Measurements from ENCODE around the gene CDKL4. TPM values are rescaled to one million over a fixed set of nuclear protein-coding genes. Genes with fewer than 3 reads are reported as not detected.
"Not testable (repeated sequence)": the region's sequence is repeated elsewhere in the genome, so short reads cannot be mapped to it uniquely, and the experiment has no call there.

The CDKL4 gene
- total RNA-seq, 1 experiment from 2014 or later, result not detected

- H3K27me3 ChIP-seq (ENCODE audit: control insufficient read depth, insufficient read depth, low read length), result no peaks in the 10 kb centered on the region
- no peaks in the 10 kb centered on the region for H3K36me3 ChIP-seq (replicated peaks; ENCODE audit: control insufficient read depth, insufficient read depth, low read length)
- H3K4me3 ChIP-seq (ENCODE audit: insufficient read depth, low read depth, low read length), result no peak overlapping the region
- DNase-seq, result no peak
Measured at GRCh38 chr2:39152504-39152903, 91.3 kb downstream of the CDKL4 start.

GRCh38 chr2:39150890-39151497, 92.8 kb downstream of the CDKL4 start:
- no peaks in the 10 kb centered on the region for H3K27me3 ChIP-seq (ENCODE audit: control insufficient read depth, insufficient read depth, low read length)
- H3K36me3 ChIP-seq (replicated peaks; ENCODE audit: control insufficient read depth, insufficient read depth, low read length), result no peaks in the 10 kb centered on the region
- H3K4me3 ChIP-seq (ENCODE audit: insufficient read depth, low read depth, low read length), result no peak overlapping the region
- no peak for DNase-seq

- no peaks in the 10 kb centered on the region for H3K36me3 ChIP-seq (replicated peaks; ENCODE audit: control insufficient read depth, insufficient read depth, low read length)
- no peaks in the 10 kb centered on the region for H3K27me3 ChIP-seq (ENCODE audit: control insufficient read depth, insufficient read depth, low read length)
- no peak for DNase-seq
- no peak overlapping the region for H3K4me3 ChIP-seq (ENCODE audit: insufficient read depth, low read depth, low read length)
Measured at GRCh38 chr2:39150102-39150562, 93.6 kb downstream of the CDKL4 start.

- no peak for DNase-seq
- no peaks in the 10 kb centered on the region for H3K36me3 ChIP-seq (replicated peaks; ENCODE audit: control insufficient read depth, insufficient read depth, low read length)
- no peak overlapping the region for H3K4me3 ChIP-seq (ENCODE audit: insufficient read depth, low read depth, low read length)
- H3K27me3 ChIP-seq (ENCODE audit: control insufficient read depth, insufficient read depth, low read length), result no peaks in the 10 kb centered on the region
Measured at GRCh38 chr2:39146630-39147029, 97.1 kb downstream of the CDKL4 start.

- Histone ChIP-seq H3K27me3 (ENCODE audit: control insufficient read depth, insufficient read depth, low read length) (no peaks in the 10 kb centered on the region), H3K4me3 (ENCODE audit: insufficient read depth, low read depth, low read length) (no peak overlapping the region)
- no peak for DNase-seq
Measured at GRCh38 chr2:39145906-39146421, 97.8 kb downstream of the CDKL4 start.

GRCh38 chr2:39144416-39144815, 99.4 kb downstream of the CDKL4 start:
- DNase-seq, result no peak
- Histone ChIP-seq H3K4me3 (ENCODE audit: insufficient read depth, low read depth, low read length) (no peak overlapping the region), H3K36me3 (replicated peaks; ENCODE audit: control insufficient read depth, insufficient read depth, low read length) (no peaks in the 10 kb centered on the region), H3K27me3 (ENCODE audit: control insufficient read depth, insufficient read depth, low read length) (no peaks in the 10 kb centered on the region)

More at GRCh38 chr2:39145906-39146421, 97.8 kb downstream of the CDKL4 start:
- H3K36me3 ChIP-seq (replicated peaks; ENCODE audit: control insufficient read depth, insufficient read depth, low read length), result no peaks in the 10 kb centered on the region

- Histone ChIP-seq H3K27me3 (ENCODE audit: control insufficient read depth, insufficient read depth, low read length) (no peaks in the 10 kb centered on the region), H3K36me3 (replicated peaks; ENCODE audit: control insufficient read depth, insufficient read depth, low read length) (no peaks in the 10 kb centered on the region), H3K4me3 (ENCODE audit: insufficient read depth, low read depth, low read length) (no peak overlapping the region)
- no peak for DNase-seq
Measured at GRCh38 chr2:39142904-39143605, 100.7 kb downstream of the CDKL4 start.

- DNase-seq, result peak; percentile 30
Measured at GRCh38 chr2:39141334-39142271, 102.2 kb downstream of the CDKL4 start.

GRCh38 chr2:39140948-39141333, 102.8 kb downstream of the CDKL4 start:
- not testable (repeated sequence) for H3K27me3 ChIP-seq (ENCODE audit: control insufficient read depth, insufficient read depth, low read length); H3K4me3 ChIP-seq (ENCODE audit: insufficient read depth, low read depth, low read length); H3K36me3 ChIP-seq (replicated peaks; ENCODE audit: control insufficient read depth, insufficient read depth, low read length); DNase-seq

More at GRCh38 chr2:39141334-39142271, 102.2 kb downstream of the CDKL4 start:
- no peaks in the 10 kb centered on the region for H3K27me3 ChIP-seq (ENCODE audit: control insufficient read depth, insufficient read depth, low read length)
- H3K36me3 ChIP-seq (replicated peaks; ENCODE audit: control insufficient read depth, insufficient read depth, low read length), result no peaks in the 10 kb centered on the region
- H3K4me3 ChIP-seq (ENCODE audit: insufficient read depth, low read depth, low read length), result no peak overlapping the region

- no peak for DNase-seq
- Histone ChIP-seq H3K36me3 (replicated peaks; ENCODE audit: control insufficient read depth, insufficient read depth, low read length) (no peaks in the 10 kb centered on the region), H3K4me3 (ENCODE audit: insufficient read depth, low read depth, low read length) (no peak overlapping the region), H3K27me3 (ENCODE audit: control insufficient read depth, insufficient read depth, low read length) (no peaks in the 10 kb centered on the region)
Measured at GRCh38 chr2:39140322-39140847, 103.4 kb downstream of the CDKL4 start.

- H3K27me3 ChIP-seq (ENCODE audit: control insufficient read depth, insufficient read depth, low read length), result no peaks in the 10 kb centered on the region
- no peak overlapping the region for H3K4me3 ChIP-seq (ENCODE audit: insufficient read depth, low read depth, low read length)
- H3K36me3 ChIP-seq (replicated peaks; ENCODE audit: control insufficient read depth, insufficient read depth, low read length), result no peaks in the 10 kb centered on the region
- no peak for DNase-seq
Measured at GRCh38 chr2:39139511-39140237, 104.1 kb downstream of the CDKL4 start.

- no peak for DNase-seq
- Histone ChIP-seq H3K4me3 (ENCODE audit: insufficient read depth, low read depth, low read length) (no peak overlapping the region), H3K27me3 (ENCODE audit: control insufficient read depth, insufficient read depth, low read length) (no peaks in the 10 kb centered on the region), H3K36me3 (replicated peaks; ENCODE audit: control insufficient read depth, insufficient read depth, low read length) (no peaks in the 10 kb centered on the region)
Measured at GRCh38 chr2:39138837-39139211, 104.9 kb downstream of the CDKL4 start.

- H3K36me3 ChIP-seq (replicated peaks; ENCODE audit: control insufficient read depth, insufficient read depth, low read length); H3K4me3 ChIP-seq (ENCODE audit: insufficient read depth, low read depth, low read length); H3K27me3 ChIP-seq (ENCODE audit: control insufficient read depth, insufficient read depth, low read length); DNase-seq: not testable (repeated sequence)
Measured at GRCh38 chr2:39138187-39138836, 105.5 kb downstream of the CDKL4 start.
